Panc1 (cell line): ENCODE measurements around the gene SP4. TPM values are rescaled to one million over a fixed set of nuclear protein-coding genes. Genes with fewer than 3 reads are reported as not detected.

ENCODE experiments used
- ATAC-seq: fragments of 200-7000 bp; cut with Tn5 transposase; 2 replicates; pipeline ENCODE4 v1.9.1; 2020; ENCODE audit warnings: mild to moderate bottlenecking, moderate library complexity
- BruUV-seq: library from RNA; stranded (reverse); fragments of 400-500 nt; replicated peaks from 2 replicates; lab custom pipeline; 2021; lab: Mats Ljungman, UMichigan
- CTCF ChIA-PET: fragments of 300-600 bp; sonication (Branson Sonifier 250); formaldehyde crosslinking; loops from one replicate; lab custom pipeline; 2022; ENCODE audit warnings: antibody characterized with exemption; lab: Charles Lee
- POLR2A ChIA-PET: fragments of 300-600 bp; sonication (Branson Sonifier 250); formaldehyde crosslinking; loops from one replicate; lab custom pipeline; 2022; ENCODE audit warnings: antibody characterized with exemption; lab: Charles Lee
- DNase-seq: peaks from one replicate; pipeline ENCODE4 v3.0.0-alpha.2; 2010; ENCODE audit warnings: low read depth, low spot score
- H3K27ac ChIP-seq: 2 replicates; pipeline ENCODE4 v1.5.1; 2011; ENCODE audit warnings: mild to moderate bottlenecking, low read length, inconsistent platforms
- H3K27me3 ChIP-seq: fragments of 200-500 bp; sonication (Bioruptor generic); 2 replicates; pipeline ENCODE4 v1.6.0; 2014; ENCODE audit warnings: low read length, inconsistent platforms; ENCODE audit not compliant: control insufficient read depth, insufficient read depth
- H3K36me3 ChIP-seq: fragments of 200-500 bp; sonication (Bioruptor generic); 2 replicates; pipeline ENCODE4 v1.5.1; 2014; ENCODE audit warnings: inconsistent platforms, mild to moderate bottlenecking, low read length, moderate library complexity; ENCODE audit not compliant: control insufficient read depth, insufficient read depth
- H3K4me1 ChIP-seq: 2 replicates; pipeline ENCODE4 v1.5.1; 2011; ENCODE audit warnings: inconsistent platforms, mild to moderate bottlenecking, low read length, moderate library complexity; ENCODE audit not compliant: control insufficient read depth, insufficient read depth
- H3K4me3 ChIP-seq, 2 experiments: 2 replicates each; pipeline ENCODE4 v1.5.1; 2011 to 2012; ENCODE audit warnings: low read depth in 2 of 2, low read length in 2 of 2, mild to moderate bottlenecking in 2 of 2, inconsistent platforms in 1 of 2, moderate library complexity in 1 of 2
- H3K9me3 ChIP-seq: fragments of 200-500 bp; sonication (Bioruptor generic); 2 replicates; pipeline ENCODE4 v1.5.1; 2014; ENCODE audit warnings: low read depth, mild to moderate bottlenecking, inconsistent platforms, low read length, moderate library complexity; ENCODE audit not compliant: control insufficient read depth, insufficient read depth
- POLR2AphosphoS5 ChIP-seq: IDR thresholded peaks from 2 replicates; pipeline ENCODE4 v1.6.1; 2012; ENCODE audit warnings: mild to moderate bottlenecking, low read depth, low read length, moderate library complexity
- REST ChIP-seq, 2 experiments: IDR thresholded peaks; 2 replicates each; pipeline ENCODE4 v1.6.1; 2011 to 2012; ENCODE audit warnings: low read depth in 2 of 2, control low read depth in 1 of 2, low read length in 1 of 2, mild to moderate bottlenecking in 1 of 2, moderate library complexity in 1 of 2; ENCODE audit not compliant: insufficient read depth in 1 of 2
- SIN3A ChIP-seq: IDR thresholded peaks from 2 replicates; pipeline ENCODE4 v1.6.1; 2012; ENCODE audit warnings: low read depth, mild to moderate bottlenecking, low read length, moderate library complexity, borderline replicate concordance; ENCODE audit not compliant: insufficient read depth
- TCF7L2 ChIP-seq: IDR thresholded peaks from 2 replicates; pipeline ENCODE4 v1.6.1; 2011; ENCODE audit warnings: mild to moderate bottlenecking, low read depth, low read length, inconsistent platforms
- in situ Hi-C: cut with HindIII; loops from 2 replicates; pipeline ENCODE4 v1.10.0; 2016; ENCODE audit warnings: low sequenced_read_pairs, low pct_unique_long_range_greater_than_20kb
- intact Hi-C: fragments of 100-400 bp; cut with micrococcal nuclease; formaldehyde crosslinking; loops from one replicate; pipeline ENCODE4 v1.10.0; 2022; ENCODE audit not compliant: unreplicated experiment
- total RNA-seq: library from RNA; stranded (reverse); gene quantifications from one replicate; pipeline ENCODE4 v1.2.1, GENCODE V29; 2021; ENCODE audit not compliant: unreplicated experiment
- TF ChIP-seq, protein P1 (sequence below): fragments of 450-650 bp; IDR thresholded peaks from 2 replicates; pipeline ENCODE4 v1.5.1; 2017; ENCODE audit warnings: mild to moderate bottlenecking

SP4 gene
- total RNA-seq, 1 experiment from 2014 or later: 10.4 TPM

DNA sequence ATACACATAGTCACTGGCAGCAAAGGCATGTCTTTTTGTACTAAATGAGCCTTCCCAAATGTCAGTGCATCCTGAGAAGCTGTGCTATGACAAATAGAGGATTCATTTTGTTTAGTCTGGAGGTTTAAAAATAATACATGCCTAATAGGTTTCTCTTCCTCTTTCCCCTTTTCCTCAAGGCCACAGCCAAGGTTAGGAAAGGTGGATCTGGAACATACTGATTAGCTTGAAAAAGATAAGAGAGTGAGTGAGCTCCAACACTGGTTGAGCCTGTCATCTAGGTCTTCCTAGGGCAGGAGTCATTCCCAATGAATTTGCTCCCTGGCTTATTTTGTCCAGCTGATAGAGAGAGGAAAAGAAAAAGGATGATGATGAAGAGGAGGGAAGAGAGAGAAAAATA is 14.4 kb upstream of the SP4 start:
- no peak for ATAC-seq
- no TSS peak for BruUV-seq
- POLR2A ChIA-PET: no interaction called here
- CTCF ChIA-PET: no interaction called here
- in situ Hi-C loops (no loop called here), intact Hi-C loops (no loop called here)
- Histone ChIP-seq H3K27me3 (no peaks in the 10 kb centered on the region), H3K27ac (no peak overlapping the region), H3K36me3 (no peaks in the 10 kb centered on the region), H3K9me3 (no peaks in the 10 kb centered on the region), H3K4me3 (no peak overlapping the region), H3K4me1 (no peaks in the 10 kb centered on the region)
- no peak for DNase-seq
- TF ChIP-seq SIN3A (no peak), TCF7L2 (no peak), POLR2AphosphoS5 (no peak), REST (IDR thresholded peaks at IDR 0.05; ENCODE audit: insufficient read depth in 1 of 2, low read depth in 2 of 2, low read length in 1 of 2) (no peak)
- TF ChIP-seq, protein P1, sequence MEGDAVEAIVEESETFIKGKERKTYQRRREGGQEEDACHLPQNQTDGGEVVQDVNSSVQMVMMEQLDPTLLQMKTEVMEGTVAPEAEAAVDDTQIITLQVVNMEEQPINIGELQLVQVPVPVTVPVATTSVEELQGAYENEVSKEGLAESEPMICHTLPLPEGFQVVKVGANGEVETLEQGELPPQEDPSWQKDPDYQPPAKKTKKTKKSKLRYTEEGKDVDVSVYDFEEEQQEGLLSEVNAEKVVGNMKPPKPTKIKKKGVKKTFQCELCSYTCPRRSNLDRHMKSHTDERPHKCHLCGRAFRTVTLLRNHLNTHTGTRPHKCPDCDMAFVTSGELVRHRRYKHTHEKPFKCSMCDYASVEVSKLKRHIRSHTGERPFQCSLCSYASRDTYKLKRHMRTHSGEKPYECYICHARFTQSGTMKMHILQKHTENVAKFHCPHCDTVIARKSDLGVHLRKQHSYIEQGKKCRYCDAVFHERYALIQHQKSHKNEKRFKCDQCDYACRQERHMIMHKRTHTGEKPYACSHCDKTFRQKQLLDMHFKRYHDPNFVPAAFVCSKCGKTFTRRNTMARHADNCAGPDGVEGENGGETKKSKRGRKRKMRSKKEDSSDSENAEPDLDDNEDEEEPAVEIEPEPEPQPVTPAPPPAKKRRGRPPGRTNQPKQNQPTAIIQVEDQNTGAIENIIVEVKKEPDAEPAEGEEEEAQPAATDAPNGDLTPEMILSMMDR: no peak

DNA sequence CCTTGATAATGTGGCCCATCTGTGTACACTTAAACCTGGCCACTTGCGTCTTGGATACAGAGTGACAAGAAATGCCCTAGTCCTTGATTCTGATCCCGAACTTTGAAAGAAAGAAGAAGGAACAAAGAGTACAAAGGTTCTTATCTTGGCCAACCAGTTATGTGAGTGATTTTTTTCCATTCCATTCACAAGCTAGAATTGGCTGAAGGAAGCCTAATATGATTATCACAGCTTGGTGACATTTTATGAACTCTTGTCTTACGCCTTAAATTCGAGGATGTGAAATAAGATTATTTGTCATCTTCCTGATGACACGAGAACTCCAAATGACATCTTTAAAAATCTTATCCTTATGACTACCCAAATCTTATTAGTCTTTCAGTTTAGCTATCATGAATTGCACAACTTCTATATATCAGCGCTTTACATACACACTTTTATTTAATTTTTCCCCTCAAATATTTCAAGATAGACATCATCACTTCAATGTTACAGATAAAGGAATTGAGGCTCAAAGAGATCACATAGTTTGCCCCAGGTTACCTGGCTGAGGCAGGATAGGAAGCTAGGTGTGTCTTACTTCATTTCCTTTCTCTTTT is 13.0 kb upstream of the SP4 start:
- Histone ChIP-seq H3K9me3 (no peaks in the 10 kb centered on the region), H3K27ac (no peak overlapping the region), H3K27me3 (no peaks in the 10 kb centered on the region), H3K4me1 (no peaks in the 10 kb centered on the region), H3K36me3 (no peaks in the 10 kb centered on the region), H3K4me3 (no peak overlapping the region)
- ATAC-seq (no peak), DNase-seq (no peak)
- intact Hi-C loops (no loop called here), in situ Hi-C loops (no loop called here)
- ChIA-PET POLR2A (interaction anchor here (0.5 kb wide), 1 partner anchor 657 kb away, joined by 9 read pairs; no protein-coding TSS in a partner anchor), CTCF (no interaction called here)
- no peak for TF ChIP-seq TCF7L2
- TF ChIP-seq, protein P1: no peak
- TF ChIP-seq REST (IDR thresholded peaks at IDR 0.05; ENCODE audit: insufficient read depth in 1 of 2, low read depth in 2 of 2, low read length in 1 of 2): no peak
- TF ChIP-seq SIN3A: no peak
- no peak for TF ChIP-seq POLR2AphosphoS5
- BruUV-seq: no TSS peak
